CD4-positive, alpha-beta T cell treated with Interleukin-2 at 100 ng/mL for 4 hours (primary cell): ENCODE measurements around the gene TBL3.

Source experiments
- DNase-seq: peaks from one replicate; pipeline ENCODE4 v3.0.0-alpha.2; 2020; ENCODE audit warnings: low spot score

Gene TBL3

GRCh38 chr16:1964506-1965395 is 7.1 kb upstream of the TBL3 start, which contains the start of gene RPS2:
Gene RPS2, minus strand, starts transcription at chr16:1964826. Its CDS starts 201 bp downstream, at chr16:1964625.
- peak; percentile 100 for DNase-seq

DNA sequence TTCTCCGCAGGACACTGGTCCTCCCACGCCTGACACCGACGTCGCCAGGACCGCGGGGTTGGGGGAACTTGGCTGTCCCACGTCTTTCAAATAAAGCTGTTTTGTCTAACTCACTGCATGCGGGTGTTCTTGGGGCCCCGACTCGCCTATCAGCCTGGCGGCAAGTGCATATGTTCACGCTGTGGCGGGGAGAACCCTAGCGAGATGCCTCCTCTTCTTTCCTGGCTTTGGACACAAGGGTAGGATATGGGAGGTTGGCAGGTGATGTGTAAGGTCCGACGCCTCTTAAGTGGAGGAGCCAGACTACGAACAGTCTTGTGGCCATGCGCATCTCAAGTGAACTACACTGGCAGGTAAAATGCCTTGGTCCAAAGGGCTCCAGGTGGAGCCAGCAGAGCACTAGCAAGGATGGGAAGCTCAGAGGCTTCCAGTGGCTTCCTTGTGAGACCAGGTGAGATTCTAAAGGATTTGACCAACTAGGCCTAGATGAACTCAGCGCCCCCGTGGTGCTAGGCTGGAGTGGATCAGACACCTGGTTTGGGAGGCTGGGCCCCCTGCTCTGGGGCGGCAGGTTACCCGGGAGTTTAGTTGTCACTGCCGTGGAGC is 6.4 kb upstream of the TBL3 start:
- no peak for DNase-seq

DNA sequence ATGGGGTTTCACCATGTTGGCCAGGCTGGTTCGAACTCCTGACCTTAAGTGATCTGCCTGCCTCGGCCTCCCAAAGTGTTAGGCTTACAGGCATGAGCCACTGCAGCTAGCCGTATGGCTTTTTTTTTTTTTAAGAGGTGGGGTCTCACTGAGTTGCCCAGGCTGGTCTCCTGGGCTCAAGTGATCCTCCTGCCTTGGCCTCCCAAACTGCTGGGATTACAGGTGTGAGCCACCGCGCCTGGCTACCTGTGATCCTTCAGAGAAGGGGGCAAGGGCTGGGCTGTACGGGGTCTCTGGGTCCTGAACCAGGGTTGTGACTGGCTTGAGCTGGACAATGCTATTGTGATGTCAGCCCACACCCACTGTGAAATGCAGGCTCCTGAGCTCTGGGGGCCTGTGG is 5.4 kb upstream of the TBL3 start, which contains the start of gene RNF151:
Gene RNF151, plus strand, starts transcription at position 397 of the 400 bp plus-strand sequence. CDS start 26 bp downstream, outside the sequence.
- DNase-seq: no peak

GRCh38 chr16:1968146-1968953 is 3.5 kb upstream of the TBL3 start:
- no peak for DNase-seq

DNA sequence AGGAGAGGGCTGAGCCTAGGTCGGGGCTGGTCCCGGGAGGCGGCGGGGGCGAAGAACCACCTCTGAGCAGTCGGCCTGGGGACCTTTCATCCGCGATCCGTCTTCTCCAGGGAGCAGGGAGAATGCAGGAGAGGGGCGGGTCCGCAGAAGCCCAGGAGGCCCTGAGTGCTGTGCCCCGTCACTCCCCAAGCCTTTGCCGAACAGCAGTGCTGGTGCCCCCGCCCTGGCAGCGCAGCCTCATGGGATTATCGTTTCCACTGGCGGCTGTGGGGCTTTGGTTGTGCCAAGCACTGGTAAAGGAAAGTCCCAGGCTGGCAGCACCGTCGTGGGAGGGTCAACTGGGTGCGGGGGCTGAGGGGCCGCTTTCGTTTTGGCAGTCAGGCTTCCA is 631 bp downstream of the TBL3 start:
- DNase-seq: no peak

GRCh38 chr16:1973461-1974156 is 1.8 kb downstream of the TBL3 start:
- no peak for DNase-seq

- DNase-seq: no peak
Measured at GRCh38 chr16:1974157-1975070, 2.6 kb downstream of the TBL3 start.

DNA sequence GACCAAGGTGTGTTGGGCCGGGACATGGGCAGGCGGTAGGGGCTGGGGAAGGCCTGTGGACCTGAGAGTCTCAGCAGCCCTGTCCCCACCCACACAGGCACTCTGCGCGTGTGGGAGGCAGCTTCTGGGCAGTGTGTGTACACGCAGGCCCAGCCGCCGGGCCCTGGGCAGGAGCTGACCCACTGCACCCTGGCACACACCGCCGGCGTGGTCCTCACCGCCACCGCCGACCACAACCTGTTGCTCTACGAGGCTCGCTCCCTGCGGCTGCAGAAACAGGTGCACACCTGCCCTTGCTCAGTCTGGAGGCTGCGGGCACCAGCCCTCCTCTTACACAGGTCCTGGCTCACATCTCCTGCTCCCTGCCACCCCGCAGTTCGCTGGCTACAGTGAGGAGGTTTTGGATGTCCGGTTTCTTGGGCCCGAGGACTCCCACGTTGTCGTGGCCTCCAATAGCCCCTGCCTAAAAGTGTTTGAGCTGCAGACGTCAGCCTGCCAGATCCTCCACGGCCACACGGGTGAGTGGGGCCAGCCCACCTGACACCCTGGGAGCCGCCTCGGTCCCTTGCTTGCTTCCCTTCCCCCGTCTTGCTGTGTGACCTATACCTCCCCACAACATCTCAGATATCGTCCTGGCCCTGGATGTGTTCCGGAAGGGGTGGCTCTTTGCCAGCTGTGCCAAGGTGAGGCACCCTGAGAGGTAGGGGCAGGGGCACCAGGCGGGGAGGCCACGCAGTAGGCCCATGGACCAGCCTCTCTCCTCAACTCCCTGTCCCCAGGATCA is 3.8 kb downstream of the TBL3 start:
- DNase-seq: no peak

DNA sequence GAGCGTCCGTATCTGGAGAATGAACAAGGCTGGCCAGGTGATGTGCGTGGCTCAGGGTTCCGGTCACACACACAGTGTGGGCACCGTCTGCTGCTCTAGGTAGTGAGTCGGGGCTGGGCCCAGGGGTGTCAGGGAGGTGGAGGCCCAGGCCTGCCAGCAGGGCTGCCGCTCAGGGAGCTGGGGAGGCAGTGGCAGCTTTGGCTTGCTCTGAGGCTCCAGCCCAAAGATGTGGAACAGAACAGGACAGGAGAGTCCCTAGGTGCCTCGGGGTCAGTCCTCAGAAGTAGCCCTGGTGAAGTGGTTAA is 4.3 kb downstream of the TBL3 start:
- DNase-seq: no peak

GRCh38 chr16:1976951-1977874 is 5.4 kb downstream of the TBL3 start:
- no peak for DNase-seq

GRCh38 chr16:1977875-1978268 is 6.0 kb downstream of the TBL3 start:
- DNase-seq: no peak

DNA sequence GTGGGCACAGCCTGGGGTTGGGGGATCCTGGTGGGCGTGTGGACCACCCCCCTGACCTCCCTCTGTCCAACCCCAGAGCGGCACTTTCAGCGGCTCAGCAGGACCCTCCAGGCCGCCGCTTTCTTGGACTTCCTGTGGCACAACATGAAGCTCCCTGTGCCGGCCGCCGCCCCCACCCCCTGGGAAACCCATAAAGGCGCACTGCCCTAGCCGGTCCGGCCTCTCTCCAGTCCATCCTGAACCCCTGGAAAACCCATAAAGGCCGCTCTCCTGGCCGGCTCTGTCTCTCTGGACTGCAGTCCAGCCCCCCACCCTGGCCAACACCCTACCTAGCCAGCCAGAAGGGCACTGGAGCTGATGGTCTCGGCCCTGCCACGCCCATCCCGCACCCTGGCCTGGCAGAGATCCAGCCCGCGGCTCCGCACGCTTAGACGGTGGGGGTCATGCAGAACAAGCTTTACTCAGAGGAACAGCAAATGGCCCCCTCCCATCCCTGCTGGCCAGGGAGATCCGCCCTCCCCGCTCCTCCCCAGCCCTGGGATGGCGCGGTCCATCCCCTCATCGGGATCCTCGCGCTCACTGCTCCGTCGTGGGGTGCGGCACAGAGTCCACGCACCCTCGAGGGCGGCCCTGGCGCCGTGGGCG is 6.7 kb downstream of the TBL3 start:
- no peak for DNase-seq

DNA sequence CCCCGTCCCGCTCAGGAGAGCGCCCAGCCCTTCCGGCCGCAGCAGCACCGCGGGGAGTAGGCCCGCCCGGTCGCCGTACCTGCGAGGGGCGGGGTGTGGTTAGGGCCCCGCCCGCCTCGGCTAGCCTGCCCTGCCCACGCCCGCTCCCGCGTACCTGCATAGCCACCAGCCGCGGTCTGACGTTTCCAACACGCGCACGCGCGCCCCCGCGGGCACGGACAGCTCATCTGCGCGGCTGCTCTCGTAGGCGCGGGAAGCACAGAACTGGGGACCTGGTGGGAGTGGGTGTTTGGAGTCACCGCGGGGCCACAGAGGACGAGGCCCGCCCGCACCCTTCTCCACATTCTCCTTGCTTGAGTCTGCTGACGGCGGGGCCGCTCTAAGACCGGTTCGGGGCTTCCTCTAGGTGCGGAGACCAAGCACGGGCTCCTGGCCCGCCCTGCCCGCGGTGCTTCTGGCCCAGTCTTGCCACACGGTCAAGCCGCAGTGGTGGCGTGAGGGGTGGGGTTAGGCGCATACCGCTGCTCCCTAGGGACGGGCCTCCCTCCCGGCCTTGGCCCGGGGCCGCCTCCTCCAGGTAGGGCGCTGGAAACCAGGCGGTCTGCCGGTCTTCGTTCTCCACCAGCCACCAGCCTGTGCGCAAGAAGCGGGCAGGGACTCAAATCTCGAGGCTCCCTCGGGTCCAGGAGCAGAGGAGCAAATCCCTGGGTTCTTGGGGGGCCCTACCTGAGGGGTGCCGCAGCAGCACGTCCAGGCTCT is 7.6 kb downstream of the TBL3 start:
- no peak for DNase-seq

- no peak for DNase-seq
Measured at GRCh38 chr16:1980030-1980769, 8.3 kb downstream of the TBL3 start.

DNA sequence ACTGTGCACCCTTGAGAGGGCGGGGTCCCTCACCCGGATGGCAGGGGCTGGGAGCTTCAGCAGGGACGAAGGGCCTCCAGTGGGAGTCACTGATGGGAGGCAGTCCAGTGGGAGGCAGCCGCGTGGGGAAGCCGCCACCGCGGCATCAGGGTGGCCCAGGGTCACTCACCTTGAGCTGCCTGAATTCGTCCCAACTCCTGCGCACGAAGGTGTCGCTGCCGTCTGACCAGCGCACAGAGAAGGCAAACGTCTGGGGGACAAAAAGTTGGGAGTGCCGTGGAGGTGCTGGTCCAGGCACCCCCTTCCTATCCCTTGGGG is 8.9 kb downstream of the TBL3 start:
- DNase-seq: no peak

GRCh38 chr16:1981398-1981836 is 9.6 kb downstream of the TBL3 start, which contains the start of gene NOXO1:
Gene NOXO1, minus strand, starts transcription at chr16:1981469. Its CDS starts 290 bp downstream, at chr16:1981179.
- DNase-seq: no peak

GRCh38 chr16:1982013-1982433 is 10.2 kb downstream of the TBL3 start:
- DNase-seq: no peak
